ENCODE measurements around the gene RAB4A.

The RAB4A gene

GRCh38 chr1:229253151-229253974 is 17.5 kb upstream of the RAB4A start:
- no peak overlapping the region for H3K4me3 ChIP-seq (ENCODE audit: low read length)
- TF ChIP-seq ZNF274 (IDR thresholded peaks at IDR 0.05; ENCODE audit: low read depth, low read length): no peak

- TF ChIP-seq ZNF274 (IDR thresholded peaks at IDR 0.05; ENCODE audit: low read depth, low read length): no peak
- no peak overlapping the region for H3K4me3 ChIP-seq (ENCODE audit: low read length)
Observed at GRCh38 chr1:229254910-229255541, 15.9 kb upstream of the RAB4A start.

GRCh38 chr1:229258031-229258756 is 12.7 kb upstream of the RAB4A start:
- no peak overlapping the region for H3K4me3 ChIP-seq (ENCODE audit: low read length)
- no peak for TF ChIP-seq ZNF274 (IDR thresholded peaks at IDR 0.05; ENCODE audit: low read depth, low read length)

- TF ChIP-seq ZNF274 (IDR thresholded peaks at IDR 0.05; ENCODE audit: low read depth, low read length): no peak
- H3K4me3 ChIP-seq (ENCODE audit: low read length): no peak overlapping the region
Observed at GRCh38 chr1:229258757-229259060, 12.2 kb upstream of the RAB4A start.

- no peak for TF ChIP-seq ZNF274 (IDR thresholded peaks at IDR 0.05; ENCODE audit: low read depth, low read length)
- no peak overlapping the region for H3K4me3 ChIP-seq (ENCODE audit: low read length)
Observed at GRCh38 chr1:229260297-229260696, 10.6 kb upstream of the RAB4A start.

GRCh38 chr1:229262239-229262638 is 8.7 kb upstream of the RAB4A start:
- H3K4me3 ChIP-seq (ENCODE audit: low read length): no peak overlapping the region
- TF ChIP-seq ZNF274 (IDR thresholded peaks at IDR 0.05; ENCODE audit: low read depth, low read length): no peak

- H3K4me3 ChIP-seq (ENCODE audit: low read length): no peak overlapping the region
- TF ChIP-seq ZNF274 (IDR thresholded peaks at IDR 0.05; ENCODE audit: low read depth, low read length): no peak
Observed at GRCh38 chr1:229263254-229263653, 7.7 kb upstream of the RAB4A start.

GRCh38 chr1:229264068-229264467 is 6.8 kb upstream of the RAB4A start:
- no peak for TF ChIP-seq ZNF274 (IDR thresholded peaks at IDR 0.05; ENCODE audit: low read depth, low read length)
- H3K4me3 ChIP-seq (ENCODE audit: low read length): no peak overlapping the region

GRCh38 chr1:229264487-229264886 is 6.4 kb upstream of the RAB4A start:
- TF ChIP-seq ZNF274 (IDR thresholded peaks at IDR 0.05; ENCODE audit: low read depth, low read length): no peak
- no peak overlapping the region for H3K4me3 ChIP-seq (ENCODE audit: low read length)

GRCh38 chr1:229266274-229266673 is 4.6 kb upstream of the RAB4A start:
- H3K4me3 ChIP-seq (ENCODE audit: low read length): no peak overlapping the region
- TF ChIP-seq ZNF274 (IDR thresholded peaks at IDR 0.05; ENCODE audit: low read depth, low read length): no peak

- H3K4me3 ChIP-seq (ENCODE audit: low read length): no peak overlapping the region
- no peak for TF ChIP-seq ZNF274 (IDR thresholded peaks at IDR 0.05; ENCODE audit: low read depth, low read length)
Observed at GRCh38 chr1:229266832-229267500, 3.9 kb upstream of the RAB4A start.

GRCh38 chr1:229268505-229268904 is 2.4 kb upstream of the RAB4A start:
- TF ChIP-seq ZNF274 (IDR thresholded peaks at IDR 0.05; ENCODE audit: low read depth, low read length): no peak

GRCh38 chr1:229271448-229272159 is 693 bp downstream of the RAB4A start:
- no peak for TF ChIP-seq ZNF274 (IDR thresholded peaks at IDR 0.05; ENCODE audit: low read depth, low read length)

More at GRCh38 chr1:229268505-229268904, 2.4 kb upstream of the RAB4A start:
- H3K4me3 ChIP-seq (ENCODE audit: low read length): no peak overlapping the region

More at GRCh38 chr1:229271448-229272159, 693 bp downstream of the RAB4A start:
- peak overlapping the region; percentile 100 for H3K4me3 ChIP-seq (ENCODE audit: low read length)

All from GM08714 (cell line).